Measurements from ENCODE around the gene DCAF7.

Gene DCAF7

DNA sequence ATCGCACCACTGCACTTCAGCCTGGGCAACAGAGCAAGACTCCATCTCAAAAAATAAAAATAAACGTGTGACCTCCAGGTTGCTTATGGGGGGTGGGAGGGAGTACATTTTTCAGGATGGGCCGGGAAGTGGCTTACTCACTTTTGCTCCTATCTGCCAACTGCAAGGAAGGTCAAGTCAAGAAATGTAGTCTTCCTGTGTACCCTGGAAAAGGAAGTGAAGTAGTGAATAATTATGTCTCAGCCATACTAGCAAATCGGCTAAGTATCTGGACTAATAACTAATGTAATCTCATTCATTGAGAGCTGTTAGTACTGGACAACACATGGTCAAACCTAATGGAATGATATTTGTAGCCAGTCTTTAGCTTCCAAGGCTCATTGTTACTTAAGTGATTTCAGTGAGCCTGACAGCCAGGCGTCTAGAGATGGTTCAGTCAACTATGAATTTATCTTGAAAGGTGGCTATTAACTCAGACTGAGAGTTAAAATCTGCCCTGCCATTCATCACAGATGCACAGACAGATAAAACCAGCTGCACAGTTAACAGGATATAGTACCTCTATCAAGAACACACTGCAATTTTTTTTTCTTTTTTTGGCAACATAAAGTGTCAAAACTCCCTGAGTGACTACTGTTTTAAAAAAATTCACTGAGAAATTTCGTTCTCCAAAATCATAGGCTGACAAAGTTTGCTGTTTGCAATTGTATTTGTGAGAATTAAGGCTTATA lies 46.7 kb downstream of the DCAF7 start:
- no peak for DNase-seq (ENCODE audit: low read depth, low spot score)
- TF ChIP-seq, protein P1, sequence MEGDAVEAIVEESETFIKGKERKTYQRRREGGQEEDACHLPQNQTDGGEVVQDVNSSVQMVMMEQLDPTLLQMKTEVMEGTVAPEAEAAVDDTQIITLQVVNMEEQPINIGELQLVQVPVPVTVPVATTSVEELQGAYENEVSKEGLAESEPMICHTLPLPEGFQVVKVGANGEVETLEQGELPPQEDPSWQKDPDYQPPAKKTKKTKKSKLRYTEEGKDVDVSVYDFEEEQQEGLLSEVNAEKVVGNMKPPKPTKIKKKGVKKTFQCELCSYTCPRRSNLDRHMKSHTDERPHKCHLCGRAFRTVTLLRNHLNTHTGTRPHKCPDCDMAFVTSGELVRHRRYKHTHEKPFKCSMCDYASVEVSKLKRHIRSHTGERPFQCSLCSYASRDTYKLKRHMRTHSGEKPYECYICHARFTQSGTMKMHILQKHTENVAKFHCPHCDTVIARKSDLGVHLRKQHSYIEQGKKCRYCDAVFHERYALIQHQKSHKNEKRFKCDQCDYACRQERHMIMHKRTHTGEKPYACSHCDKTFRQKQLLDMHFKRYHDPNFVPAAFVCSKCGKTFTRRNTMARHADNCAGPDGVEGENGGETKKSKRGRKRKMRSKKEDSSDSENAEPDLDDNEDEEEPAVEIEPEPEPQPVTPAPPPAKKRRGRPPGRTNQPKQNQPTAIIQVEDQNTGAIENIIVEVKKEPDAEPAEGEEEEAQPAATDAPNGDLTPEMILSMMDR (IDR thresholded peaks at IDR 0.05; ENCODE audit: low read depth, low read length), result no peak
- H3K4me3 ChIP-seq (ENCODE audit: low read depth, low read length), result no peak overlapping the region
- in situ Hi-C loops (cut with HindIII; ENCODE audit: low sequenced_read_pairs), result no loop called here

DNA sequence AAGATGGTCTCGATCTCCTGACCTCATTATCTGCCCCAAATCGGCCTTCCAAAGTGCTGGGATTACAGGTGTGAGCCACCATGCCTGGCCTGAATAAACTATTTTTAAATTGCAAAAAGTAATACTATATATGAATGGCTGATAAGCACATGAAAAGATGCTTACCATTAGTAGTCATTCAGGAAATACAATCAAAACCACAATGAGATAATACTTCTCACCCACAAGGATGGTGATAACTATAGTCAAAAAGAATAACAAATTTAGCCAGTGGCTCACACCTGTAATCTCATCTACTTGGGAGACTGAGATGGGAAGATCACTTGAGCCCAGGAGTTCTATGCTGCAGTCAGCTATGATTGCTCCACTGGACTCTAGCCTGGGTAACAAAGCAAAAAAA lies 48.0 kb downstream of the DCAF7 start:
- no peak overlapping the region for H3K4me3 ChIP-seq (ENCODE audit: low read depth, low read length)
- in situ Hi-C loops (cut with HindIII; ENCODE audit: low sequenced_read_pairs), result no loop called here
- TF ChIP-seq, protein P1 (IDR thresholded peaks at IDR 0.05; ENCODE audit: low read depth, low read length), result no peak
- no peak for DNase-seq (ENCODE audit: low read depth, low spot score)

DNA sequence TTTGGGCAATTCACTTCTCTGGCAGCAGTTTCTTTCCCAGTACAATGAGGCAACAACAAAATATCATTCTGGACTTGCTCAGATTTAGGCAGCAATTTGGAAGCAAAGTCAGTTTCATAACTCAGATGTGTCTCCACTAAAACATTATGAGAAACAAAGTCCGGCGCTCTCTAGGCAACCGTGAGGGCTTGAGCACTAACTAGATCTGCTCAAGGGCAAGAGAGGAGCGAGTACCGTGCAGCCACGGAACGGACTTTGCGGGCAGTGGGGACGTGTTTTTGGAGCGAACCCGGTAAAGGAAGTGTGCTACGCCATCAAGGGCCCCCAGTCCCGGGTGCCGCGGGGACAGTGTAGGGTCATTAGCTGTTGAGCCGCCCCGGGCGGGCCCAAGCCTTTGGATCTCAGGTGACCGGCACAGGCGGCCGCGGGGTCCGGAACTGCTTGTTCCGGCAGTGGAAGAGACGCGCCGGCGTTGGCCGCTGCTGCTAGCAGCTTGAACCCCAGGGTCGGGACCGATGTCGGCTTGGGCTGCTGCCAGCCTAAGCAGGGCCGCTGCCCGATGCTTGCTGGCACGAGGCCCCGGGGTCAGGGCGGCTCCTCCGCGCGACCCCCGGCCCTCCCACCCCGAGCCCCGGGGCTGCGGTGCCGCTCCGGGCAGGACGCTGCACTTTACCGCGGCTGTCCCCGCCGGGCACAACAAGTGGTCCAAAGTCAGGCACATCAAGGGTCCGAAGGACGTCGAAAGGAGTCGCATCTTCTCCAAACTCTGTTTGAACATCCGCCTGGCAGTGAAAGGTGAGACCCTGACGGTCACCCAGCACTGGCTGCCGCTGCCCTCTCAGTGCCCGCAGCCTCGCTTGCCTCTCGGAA lies 50.5 kb downstream of the DCAF7 start, which contains the start of gene TACO1:
Gene TACO1, plus strand, starts transcription at position 327 of the 870 bp plus-strand sequence. Its CDS starts 189 bp downstream, at position 516.
- in situ Hi-C loops (cut with HindIII; ENCODE audit: low sequenced_read_pairs), result no loop called here
- DNase-seq (ENCODE audit: low read depth, low spot score), result peak; percentile 86
- H3K4me3 ChIP-seq (ENCODE audit: low read depth, low read length), result peak within 1 kb of the TSS; percentile 94
- TF ChIP-seq, protein P1 (IDR thresholded peaks at IDR 0.05; ENCODE audit: low read depth, low read length), result no peak

DNA sequence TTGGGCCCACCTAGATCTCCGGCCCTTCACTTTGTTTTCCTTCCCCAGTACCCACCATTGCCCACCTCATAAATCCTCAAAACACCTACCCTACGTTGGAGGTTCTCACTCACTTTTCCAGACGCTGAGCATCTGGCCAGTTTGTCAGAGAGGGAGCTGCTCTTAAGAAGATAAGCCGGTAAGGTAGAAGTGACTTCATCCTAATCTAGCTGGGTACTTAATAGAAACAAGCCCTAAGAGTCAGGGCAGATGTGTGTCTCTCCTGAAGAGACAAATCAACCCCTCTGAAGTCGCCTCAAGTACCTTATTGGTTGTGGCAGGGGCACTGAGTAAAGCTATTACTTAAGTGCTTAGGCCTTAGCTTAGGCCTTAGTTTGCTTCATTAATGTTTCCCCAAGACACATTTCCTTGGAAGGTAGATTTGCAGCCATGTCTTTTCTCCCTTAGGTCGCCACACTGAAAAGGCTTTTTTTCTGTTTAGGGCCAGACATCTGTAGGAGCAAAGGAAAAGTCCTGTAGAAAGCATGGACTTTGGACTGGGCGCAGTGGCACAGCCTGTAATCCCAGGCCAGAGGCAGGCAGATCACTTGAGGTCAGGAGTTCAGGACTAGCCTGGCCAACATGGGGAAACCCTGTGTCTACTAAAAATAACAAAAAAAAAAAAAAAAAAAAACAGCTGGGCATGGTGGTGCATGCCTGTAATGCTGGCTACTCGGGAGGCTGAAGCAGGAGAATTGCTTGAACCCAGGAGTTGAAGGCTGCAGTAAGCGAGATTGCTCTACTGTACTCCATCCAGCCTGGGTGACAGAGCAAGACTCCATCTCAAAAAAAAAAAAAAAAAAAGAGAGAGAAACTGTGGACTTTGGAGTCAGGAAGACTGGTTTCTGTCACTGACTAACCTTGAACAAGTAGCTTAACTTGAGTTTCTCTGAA lies 51.4 kb downstream of the DCAF7 start:
- peak; percentile 17 for DNase-seq (ENCODE audit: low read depth, low spot score)
- peak overlapping the region; percentile 94 for H3K4me3 ChIP-seq (ENCODE audit: low read depth, low read length)
- in situ Hi-C loops (cut with HindIII; ENCODE audit: low sequenced_read_pairs), result no loop called here
- TF ChIP-seq, protein P1 (IDR thresholded peaks at IDR 0.05; ENCODE audit: low read depth, low read length), result no peak

DNA sequence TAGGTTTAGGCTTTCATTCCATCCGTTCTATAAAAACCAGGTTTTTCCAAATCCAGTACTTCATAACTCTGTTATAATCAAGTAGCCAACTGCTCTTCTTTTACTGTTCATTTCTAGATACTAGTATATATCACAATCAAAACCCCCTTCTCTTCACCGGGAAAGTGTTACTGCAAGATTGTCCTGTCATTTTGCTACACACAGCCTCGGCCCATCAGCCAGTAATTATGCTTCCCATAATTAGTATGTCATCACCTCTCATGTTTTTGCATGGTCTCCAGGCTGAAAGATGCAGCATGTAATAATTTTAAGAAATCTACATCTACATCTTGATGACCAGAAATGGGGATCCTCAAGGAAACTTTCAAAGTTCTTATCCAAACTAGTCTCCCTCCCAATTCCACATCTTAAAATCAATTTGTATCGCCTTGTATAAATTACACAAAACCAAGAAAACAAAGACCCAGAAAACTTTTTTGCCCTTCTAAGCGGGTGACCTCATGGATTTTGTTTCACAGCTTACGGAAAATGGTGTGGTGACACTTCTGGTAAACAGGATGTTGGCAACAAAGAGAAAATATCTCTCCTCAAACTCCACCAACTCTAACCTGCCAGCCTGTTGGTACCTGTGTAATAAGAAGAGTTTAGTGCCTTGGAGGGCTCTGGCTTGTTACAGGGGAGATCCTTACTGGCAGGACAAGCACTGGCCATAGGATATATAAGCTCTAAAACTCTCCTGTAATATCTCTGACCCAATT lies 59.7 kb downstream of the DCAF7 start:
- no peak overlapping the region for H3K4me3 ChIP-seq (ENCODE audit: low read depth, low read length)
- no peak for DNase-seq (ENCODE audit: low read depth, low spot score)
- in situ Hi-C loops (cut with HindIII; ENCODE audit: low sequenced_read_pairs), result no loop called here
- TF ChIP-seq, protein P1 (IDR thresholded peaks at IDR 0.05; ENCODE audit: low read depth, low read length), result no peak

All from astrocyte of the spinal cord (primary cell).